ENCODE measurements around the gene AMBP.

- TF ChIP-seq EZH2 (IDR thresholded peaks at IDR 0.05; ENCODE audit: low read depth) (no peak), CTCF (conservative IDR thresholded peaks at IDR 0.05) (no peak)
Measured at GRCh38 chr9:114087721-114088120, 9.6 kb upstream of the AMBP start.

Measured in PC-9 (cell line).